Panc1 (cell line): Measurements from ENCODE around the gene GALNT1.

Experiments
- POLR2AphosphoS5 ChIP-seq: IDR thresholded peaks from 2 replicates; pipeline ENCODE4 v1.6.1; 2012; ENCODE audit warnings: mild to moderate bottlenecking, low read depth, low read length, moderate library complexity
- SIN3A ChIP-seq: IDR thresholded peaks from 2 replicates; pipeline ENCODE4 v1.6.1; 2012; ENCODE audit warnings: low read depth, mild to moderate bottlenecking, low read length, moderate library complexity, borderline replicate concordance; ENCODE audit not compliant: insufficient read depth
- TCF7L2 ChIP-seq: IDR thresholded peaks from 2 replicates; pipeline ENCODE4 v1.6.1; 2011; ENCODE audit warnings: mild to moderate bottlenecking, low read depth, low read length, inconsistent platforms
- TF ChIP-seq, protein P1 (sequence below): fragments of 450-650 bp; IDR thresholded peaks from 2 replicates; pipeline ENCODE4 v1.5.1; 2017; ENCODE audit warnings: mild to moderate bottlenecking
- TF ChIP-seq, protein P2 (sequence below), 2 experiments: IDR thresholded peaks; 2 replicates each; pipeline ENCODE4 v1.6.1; 2011 to 2012; ENCODE audit warnings: low read depth in 2 of 2, control low read depth in 1 of 2, low read length in 1 of 2, mild to moderate bottlenecking in 1 of 2, moderate library complexity in 1 of 2; ENCODE audit not compliant: insufficient read depth in 1 of 2

DNA sequence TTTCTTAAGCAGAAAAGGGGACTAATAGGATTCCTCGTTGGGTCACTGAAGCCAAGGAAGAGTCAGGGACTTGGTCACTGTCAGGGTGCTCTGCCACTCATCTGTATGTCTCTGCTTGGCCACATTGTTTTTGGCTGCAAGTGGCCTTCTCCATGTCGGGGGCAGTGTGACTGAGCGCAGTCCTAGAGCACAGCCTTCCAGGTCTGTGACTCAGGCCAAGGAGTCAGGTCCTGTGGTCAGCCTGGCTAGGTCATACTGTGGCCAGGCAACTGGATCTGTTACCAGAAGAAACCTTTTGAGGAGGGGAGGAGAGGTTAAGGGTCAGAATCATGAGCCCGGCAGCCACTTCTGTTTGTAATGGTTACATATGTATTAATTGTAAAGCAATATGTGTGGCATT lies 61.3 kb downstream of the GALNT1 start:
- TF ChIP-seq POLR2AphosphoS5 (no peak), SIN3A (no peak), TCF7L2 (no peak)
- TF ChIP-seq, protein P1, sequence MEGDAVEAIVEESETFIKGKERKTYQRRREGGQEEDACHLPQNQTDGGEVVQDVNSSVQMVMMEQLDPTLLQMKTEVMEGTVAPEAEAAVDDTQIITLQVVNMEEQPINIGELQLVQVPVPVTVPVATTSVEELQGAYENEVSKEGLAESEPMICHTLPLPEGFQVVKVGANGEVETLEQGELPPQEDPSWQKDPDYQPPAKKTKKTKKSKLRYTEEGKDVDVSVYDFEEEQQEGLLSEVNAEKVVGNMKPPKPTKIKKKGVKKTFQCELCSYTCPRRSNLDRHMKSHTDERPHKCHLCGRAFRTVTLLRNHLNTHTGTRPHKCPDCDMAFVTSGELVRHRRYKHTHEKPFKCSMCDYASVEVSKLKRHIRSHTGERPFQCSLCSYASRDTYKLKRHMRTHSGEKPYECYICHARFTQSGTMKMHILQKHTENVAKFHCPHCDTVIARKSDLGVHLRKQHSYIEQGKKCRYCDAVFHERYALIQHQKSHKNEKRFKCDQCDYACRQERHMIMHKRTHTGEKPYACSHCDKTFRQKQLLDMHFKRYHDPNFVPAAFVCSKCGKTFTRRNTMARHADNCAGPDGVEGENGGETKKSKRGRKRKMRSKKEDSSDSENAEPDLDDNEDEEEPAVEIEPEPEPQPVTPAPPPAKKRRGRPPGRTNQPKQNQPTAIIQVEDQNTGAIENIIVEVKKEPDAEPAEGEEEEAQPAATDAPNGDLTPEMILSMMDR = no peak
- TF ChIP-seq, protein P2, sequence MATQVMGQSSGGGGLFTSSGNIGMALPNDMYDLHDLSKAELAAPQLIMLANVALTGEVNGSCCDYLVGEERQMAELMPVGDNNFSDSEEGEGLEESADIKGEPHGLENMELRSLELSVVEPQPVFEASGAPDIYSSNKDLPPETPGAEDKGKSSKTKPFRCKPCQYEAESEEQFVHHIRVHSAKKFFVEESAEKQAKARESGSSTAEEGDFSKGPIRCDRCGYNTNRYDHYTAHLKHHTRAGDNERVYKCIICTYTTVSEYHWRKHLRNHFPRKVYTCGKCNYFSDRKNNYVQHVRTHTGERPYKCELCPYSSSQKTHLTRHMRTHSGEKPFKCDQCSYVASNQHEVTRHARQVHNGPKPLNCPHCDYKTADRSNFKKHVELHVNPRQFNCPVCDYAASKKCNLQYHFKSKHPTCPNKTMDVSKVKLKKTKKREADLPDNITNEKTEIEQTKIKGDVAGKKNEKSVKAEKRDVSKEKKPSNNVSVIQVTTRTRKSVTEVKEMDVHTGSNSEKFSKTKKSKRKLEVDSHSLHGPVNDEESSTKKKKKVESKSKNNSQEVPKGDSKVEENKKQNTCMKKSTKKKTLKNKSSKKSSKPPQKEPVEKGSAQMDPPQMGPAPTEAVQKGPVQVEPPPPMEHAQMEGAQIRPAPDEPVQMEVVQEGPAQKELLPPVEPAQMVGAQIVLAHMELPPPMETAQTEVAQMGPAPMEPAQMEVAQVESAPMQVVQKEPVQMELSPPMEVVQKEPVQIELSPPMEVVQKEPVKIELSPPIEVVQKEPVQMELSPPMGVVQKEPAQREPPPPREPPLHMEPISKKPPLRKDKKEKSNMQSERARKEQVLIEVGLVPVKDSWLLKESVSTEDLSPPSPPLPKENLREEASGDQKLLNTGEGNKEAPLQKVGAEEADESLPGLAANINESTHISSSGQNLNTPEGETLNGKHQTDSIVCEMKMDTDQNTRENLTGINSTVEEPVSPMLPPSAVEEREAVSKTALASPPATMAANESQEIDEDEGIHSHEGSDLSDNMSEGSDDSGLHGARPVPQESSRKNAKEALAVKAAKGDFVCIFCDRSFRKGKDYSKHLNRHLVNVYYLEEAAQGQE (IDR thresholded peaks at IDR 0.05; ENCODE audit: insufficient read depth in 1 of 2, low read depth in 2 of 2, low read length in 1 of 2) = no peak
